ENCODE measurements around the gene PPARG. TPM values are rescaled to one million over a fixed set of nuclear protein-coding genes. Genes with fewer than 3 reads are reported as not detected.

The PPARG gene
- total RNA-seq, 6 donors from 2014 or later = 39.8 to 93.9 (median 52.7) TPM

DNA sequence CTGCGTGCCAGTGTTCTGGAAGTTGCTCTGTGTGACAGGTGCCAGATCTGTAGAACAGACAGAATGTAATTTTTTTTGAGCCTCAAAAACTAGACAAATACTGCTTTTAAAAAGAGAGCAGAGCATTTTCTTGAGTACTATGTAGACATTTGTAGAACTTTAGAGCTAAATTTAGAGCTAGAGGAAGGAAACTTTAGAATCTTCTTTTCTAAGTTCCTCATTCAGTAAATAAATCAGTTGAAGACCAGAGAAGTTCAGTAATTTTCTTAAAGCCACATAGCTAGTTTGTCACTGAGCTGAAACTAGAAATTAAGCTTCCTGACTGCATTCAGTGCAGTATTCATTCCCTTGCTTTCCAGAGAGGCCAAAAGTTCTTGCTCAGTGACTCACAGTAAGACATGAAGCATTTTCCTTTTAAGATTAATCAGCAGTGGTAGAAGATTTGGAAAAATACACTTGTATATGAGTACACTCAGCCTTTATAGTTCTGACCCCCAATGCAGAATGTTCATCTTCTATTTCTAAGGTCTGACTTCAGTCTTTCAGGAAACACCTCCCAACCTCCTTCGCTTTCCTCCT, 111.8 kb downstream of the PPARG start:
- no peak overlapping the region for H3K27ac ChIP-seq
- no peaks in the 10 kb centered on the region for H3K27me3 ChIP-seq
- no peaks in the 10 kb centered on the region for H3K36me3 ChIP-seq
- 81 to 94% methylated on average over 2 of the region's 2 CpGs for WGBS, 2 donors
- no peaks in the 10 kb centered on the region for H3K9me3 ChIP-seq
- no peak for ATAC-seq (ENCODE audit: low FRiP score in 2 of 2)
- no peak overlapping the region for H3K4me3 ChIP-seq
- DNase-seq = no peak
- H3K4me1 ChIP-seq = peaks cover 0 to 6% (median 0%) of the 10 kb centered on the region in 4 donors
- TF ChIP-seq POLR2A (IDR thresholded peaks at IDR 0.05) (no peak), POLR2AphosphoS5 (IDR thresholded peaks at IDR 0.05) (no peak), EP300 (IDR thresholded peaks at IDR 0.05) (no peak)
- TF ChIP-seq, protein P1, sequence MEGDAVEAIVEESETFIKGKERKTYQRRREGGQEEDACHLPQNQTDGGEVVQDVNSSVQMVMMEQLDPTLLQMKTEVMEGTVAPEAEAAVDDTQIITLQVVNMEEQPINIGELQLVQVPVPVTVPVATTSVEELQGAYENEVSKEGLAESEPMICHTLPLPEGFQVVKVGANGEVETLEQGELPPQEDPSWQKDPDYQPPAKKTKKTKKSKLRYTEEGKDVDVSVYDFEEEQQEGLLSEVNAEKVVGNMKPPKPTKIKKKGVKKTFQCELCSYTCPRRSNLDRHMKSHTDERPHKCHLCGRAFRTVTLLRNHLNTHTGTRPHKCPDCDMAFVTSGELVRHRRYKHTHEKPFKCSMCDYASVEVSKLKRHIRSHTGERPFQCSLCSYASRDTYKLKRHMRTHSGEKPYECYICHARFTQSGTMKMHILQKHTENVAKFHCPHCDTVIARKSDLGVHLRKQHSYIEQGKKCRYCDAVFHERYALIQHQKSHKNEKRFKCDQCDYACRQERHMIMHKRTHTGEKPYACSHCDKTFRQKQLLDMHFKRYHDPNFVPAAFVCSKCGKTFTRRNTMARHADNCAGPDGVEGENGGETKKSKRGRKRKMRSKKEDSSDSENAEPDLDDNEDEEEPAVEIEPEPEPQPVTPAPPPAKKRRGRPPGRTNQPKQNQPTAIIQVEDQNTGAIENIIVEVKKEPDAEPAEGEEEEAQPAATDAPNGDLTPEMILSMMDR (IDR thresholded peaks at IDR 0.05) = no peak

DNA sequence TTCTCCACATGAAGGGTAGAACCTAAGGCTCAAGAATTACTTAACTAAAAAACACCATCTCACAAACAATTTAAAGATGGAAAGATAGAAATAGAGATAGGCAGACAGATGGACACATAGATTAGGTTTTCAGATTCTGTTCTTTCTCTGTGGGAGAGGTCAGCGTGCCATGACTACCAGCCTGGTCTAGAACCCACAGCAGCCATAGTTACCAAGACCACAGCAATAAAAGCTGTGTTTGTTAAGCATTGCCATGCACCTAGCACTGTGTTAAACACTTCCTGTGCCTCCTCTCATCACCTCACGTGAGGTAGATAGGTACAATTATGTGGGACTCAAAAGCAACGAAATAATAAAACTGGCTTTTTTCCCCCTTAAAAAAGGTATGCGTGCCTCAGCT, 112.3 kb downstream of the PPARG start:
- 85 to 95% methylated on average over 4 of the region's 4 CpGs for WGBS, 2 donors
- Histone ChIP-seq H3K36me3 (no peaks in the 10 kb centered on the region), H3K4me3 (no peak overlapping the region), H3K27ac (no peak overlapping the region), H3K9me3 (no peaks in the 10 kb centered on the region), H3K4me1 (peaks cover 0 to 8% (median 3%) of the 10 kb centered on the region in 4 donors), H3K27me3 (no peaks in the 10 kb centered on the region)
- DNase-seq (no peak), ATAC-seq (ENCODE audit: low FRiP score in 2 of 2) (no peak)
- TF ChIP-seq POLR2A (IDR thresholded peaks at IDR 0.05) (no peak), EP300 (IDR thresholded peaks at IDR 0.05) (no peak), POLR2AphosphoS5 (IDR thresholded peaks at IDR 0.05) (no peak)
- TF ChIP-seq, protein P1 (IDR thresholded peaks at IDR 0.05) = no peak

DNA sequence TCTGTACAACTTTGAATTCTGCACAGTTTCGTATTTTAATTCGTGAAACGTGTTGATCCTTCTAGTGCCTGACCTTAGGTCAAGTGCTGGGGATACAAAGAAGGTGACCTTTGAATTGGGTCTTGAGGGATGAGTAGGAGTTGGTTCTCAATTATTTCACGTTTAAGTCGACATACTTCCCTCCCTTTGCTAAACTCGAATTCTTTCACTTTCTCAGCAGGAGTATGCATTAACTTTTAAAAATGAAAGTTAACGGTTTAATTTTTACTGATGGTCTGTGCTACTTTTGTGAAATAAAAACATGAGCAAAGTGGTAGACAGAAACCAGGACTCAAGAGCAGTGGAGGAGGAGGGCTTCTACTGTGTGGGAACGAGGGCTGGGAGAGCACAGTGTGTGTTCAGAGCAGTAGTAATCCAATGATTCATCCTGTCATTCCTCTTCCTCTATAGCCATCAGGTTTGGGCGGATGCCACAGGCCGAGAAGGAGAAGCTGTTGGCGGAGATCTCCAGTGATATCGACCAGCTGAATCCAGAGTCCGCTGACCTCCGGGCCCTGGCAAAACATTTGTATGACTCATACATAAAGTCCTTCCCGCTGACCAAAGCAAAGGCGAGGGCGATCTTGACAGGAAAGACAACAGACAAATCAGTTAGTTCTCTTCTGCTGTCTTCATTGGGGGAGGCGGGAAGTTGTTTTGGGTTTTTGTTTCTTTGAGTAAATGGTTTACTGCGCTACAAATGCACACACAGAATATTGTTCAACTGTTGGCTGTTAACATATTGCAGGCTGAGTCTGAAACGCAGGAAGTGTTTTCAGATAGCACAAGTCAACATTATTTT, 116.8 kb downstream of the PPARG start:
- peaks cover 0 to 9% (median 4%) of the 10 kb centered on the region in 4 donors for H3K4me1 ChIP-seq
- no peaks in the 10 kb centered on the region for H3K27me3 ChIP-seq
- ATAC-seq (ENCODE audit: low FRiP score in 2 of 2) (peak; percentile 92 to 94), DNase-seq (peak in 1 of 2 donors; percentile 85)
- no peak overlapping the region for H3K4me3 ChIP-seq
- H3K27ac ChIP-seq = peak overlapping the region in 3 of 4 donors; percentile 46 to 55 (median 49)
- TF ChIP-seq POLR2AphosphoS5 (IDR thresholded peaks at IDR 0.05) = peak; percentile 56 to 74
- peak in 1 of 4 donors; percentile 33 for TF ChIP-seq POLR2A (IDR thresholded peaks at IDR 0.05)
- TF ChIP-seq, protein P1 (IDR thresholded peaks at IDR 0.05) = no peak
- no peak for TF ChIP-seq EP300 (IDR thresholded peaks at IDR 0.05)
- no peaks in the 10 kb centered on the region for H3K9me3 ChIP-seq
- 48% methylated on average over 20 of the region's 20 CpGs for WGBS, 2 donors
- no peaks in the 10 kb centered on the region for H3K36me3 ChIP-seq

DNA sequence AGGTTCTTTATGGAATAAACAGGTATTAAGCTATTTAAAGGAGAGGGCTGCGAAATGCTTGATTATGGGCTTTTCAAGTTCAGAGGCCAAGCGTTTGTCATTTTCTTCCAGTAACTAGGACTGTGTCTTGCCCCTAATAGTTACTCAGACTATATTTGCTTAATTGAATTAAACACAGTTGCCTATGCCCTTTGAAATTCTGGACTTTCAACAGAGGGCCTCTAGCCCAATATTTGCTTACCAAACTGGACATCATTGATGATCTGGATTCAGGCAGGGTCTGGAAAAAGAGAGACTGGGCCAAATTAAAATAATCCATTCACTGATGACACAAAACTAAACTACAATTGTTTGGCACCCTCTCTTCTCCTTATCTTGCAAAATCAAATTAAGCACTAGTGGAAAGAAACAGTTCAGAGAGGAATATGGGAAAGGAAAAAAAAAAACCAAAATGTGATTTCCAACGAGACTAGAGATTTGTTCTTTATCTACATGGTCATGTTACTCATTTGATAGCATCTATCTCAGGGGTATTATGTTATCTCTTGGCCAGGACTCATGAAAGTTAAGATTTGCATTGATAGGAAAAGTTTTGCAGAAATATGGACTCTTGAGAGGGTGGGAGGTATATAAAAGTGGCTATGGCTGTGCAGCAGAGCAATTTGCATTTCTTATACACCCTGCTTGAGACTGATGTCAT, 120.3 kb downstream of the PPARG start:
- WGBS, 2 donors = 75 to 83% methylated on average over 3 of the region's 3 CpGs
- no peak for TF ChIP-seq EP300 (IDR thresholded peaks at IDR 0.05)
- TF ChIP-seq POLR2A (IDR thresholded peaks at IDR 0.05) = no peak
- TF ChIP-seq, protein P1 (IDR thresholded peaks at IDR 0.05) = no peak
- Histone ChIP-seq H3K27me3 (no peaks in the 10 kb centered on the region), H3K4me3 (no peak overlapping the region), H3K27ac (no peak overlapping the region), H3K4me1 (peaks cover 0 to 10% (median 3%) of the 10 kb centered on the region in 4 donors), H3K36me3 (no peaks in the 10 kb centered on the region), H3K9me3 (no peaks in the 10 kb centered on the region)
- DNase-seq = no peak
- no peak for ATAC-seq (ENCODE audit: low FRiP score in 2 of 2)

All from upper lobe of left lung (tissue), 6 donors.